ENCODE data around the gene ZDHHC11B. TPM values are rescaled to one million over a fixed set of nuclear protein-coding genes. Genes with fewer than 3 reads are reported as not detected.
"Not testable (repeated sequence)": the region's sequence is repeated elsewhere in the genome, so short reads cannot be mapped to it uniquely, and the experiment has no call there.

ZDHHC11B gene
- total and polyA plus RNA-seq, 7 experiments from 2014 or later = 0.13 to 5.5 (median 1.2) TPM; not detected in 2

DNA sequence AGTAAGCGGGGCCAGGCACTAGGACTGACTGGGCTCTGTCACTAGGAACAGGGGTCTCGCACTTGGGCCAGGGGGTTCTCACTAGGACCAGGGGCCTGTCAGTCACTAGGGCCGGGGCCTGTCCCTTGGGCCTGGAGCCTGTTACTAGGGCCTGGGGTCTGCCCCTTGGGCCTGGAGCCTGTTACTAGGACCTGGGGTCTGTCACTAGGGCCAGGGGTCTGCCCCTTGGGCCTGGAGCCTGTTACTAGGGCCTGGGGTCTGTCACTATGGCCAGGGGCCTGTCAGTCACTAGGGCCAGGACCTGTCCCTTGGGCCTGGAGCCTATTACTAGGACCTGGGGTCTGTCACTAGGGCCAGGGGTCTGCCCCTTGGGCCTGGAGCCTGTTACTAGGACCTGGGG lies 102.3 kb downstream of the ZDHHC11B start:
- H3K4me1 ChIP-seq (ENCODE audit: control insufficient read depth in 2 of 2, insufficient read depth in 2 of 2, low read length in 2 of 2); H3K4me1 Mint-ChIP-seq; H3K27ac ChIP-seq (ENCODE audit: low read depth, low read length); ATAC-seq; H3K27ac Mint-ChIP-seq; H3K9me3 ChIP-seq (ENCODE audit: control insufficient read depth in 2 of 3, low read length in 3 of 3); H3K27me3 Mint-ChIP-seq; H3K36me3 ChIP-seq (ENCODE audit: control insufficient read depth in 2 of 3, insufficient read depth in 3 of 3, low read length in 3 of 3); CTCF ChIA-PET; H3K4me3 Mint-ChIP-seq; H3K9me3 Mint-ChIP-seq; intact Hi-C loops (cut with micrococcal nuclease); H3K27me3 ChIP-seq (ENCODE audit: control insufficient read depth in 2 of 2, insufficient read depth in 2 of 2, low read length in 2 of 2); H3K4me3 ChIP-seq (ENCODE audit: low read length); POLR2A ChIA-PET; H3K36me3 Mint-ChIP-seq: not testable (repeated sequence)
- DNase-seq = peak in 1 of 9 donors; percentile 12

DNA sequence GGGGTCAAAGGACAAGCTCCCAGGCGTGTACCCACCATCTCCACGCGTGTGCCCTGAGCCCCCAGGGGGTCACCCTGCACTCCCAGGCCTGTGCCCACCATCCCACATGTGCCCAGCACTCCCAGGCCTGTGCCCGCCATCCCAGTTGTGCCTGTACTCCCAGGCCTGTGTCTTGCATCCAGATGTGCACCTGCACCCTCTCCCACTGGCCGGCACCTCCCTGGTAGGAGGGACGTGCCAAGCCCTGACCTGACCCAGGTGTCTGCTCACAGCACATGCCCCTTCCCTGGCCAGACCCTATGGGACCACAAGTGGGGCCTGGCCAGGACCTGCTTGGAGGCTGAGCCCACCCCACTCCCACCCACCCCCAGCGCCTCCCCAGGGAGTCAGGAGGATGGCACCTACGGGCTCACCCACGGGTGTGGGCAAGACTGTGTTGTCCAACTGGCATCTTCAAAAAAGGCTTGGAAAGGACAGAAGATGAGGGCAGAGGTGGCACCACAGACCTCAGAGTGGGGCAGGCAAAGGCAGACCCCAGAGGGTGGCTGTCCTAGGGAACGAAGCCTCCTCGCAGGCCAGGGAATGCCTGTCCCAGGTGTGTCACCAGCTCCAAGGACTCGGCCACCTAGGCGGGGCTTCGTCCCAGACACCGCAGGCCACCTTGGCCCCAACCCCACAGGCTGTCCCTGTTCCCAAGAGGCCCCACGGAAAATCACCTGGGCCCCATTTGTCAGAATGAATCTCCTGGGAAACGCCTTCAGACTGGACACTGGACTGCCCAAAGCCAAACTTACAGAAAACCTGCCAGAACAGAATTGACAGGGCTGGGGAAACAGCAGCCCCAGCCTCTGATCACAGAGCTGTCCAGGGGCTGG lies 103.0 kb downstream of the ZDHHC11B start:
- intact Hi-C loops (cut with micrococcal nuclease); H3K4me3 Mint-ChIP-seq; H3K4me1 ChIP-seq (ENCODE audit: control insufficient read depth in 2 of 2, insufficient read depth in 2 of 2, low read length in 2 of 2); ATAC-seq; H3K9me3 Mint-ChIP-seq; H3K27me3 Mint-ChIP-seq; H3K27ac Mint-ChIP-seq; H3K36me3 Mint-ChIP-seq; H3K27me3 ChIP-seq (ENCODE audit: control insufficient read depth in 2 of 2, insufficient read depth in 2 of 2, low read length in 2 of 2); H3K9me3 ChIP-seq (ENCODE audit: control insufficient read depth in 2 of 3, low read length in 3 of 3); H3K36me3 ChIP-seq (ENCODE audit: control insufficient read depth in 2 of 3, insufficient read depth in 3 of 3, low read length in 3 of 3); H3K4me1 Mint-ChIP-seq; H3K27ac ChIP-seq (ENCODE audit: low read depth, low read length); CTCF ChIA-PET; POLR2A ChIA-PET; H3K4me3 ChIP-seq (ENCODE audit: low read length): not testable (repeated sequence)
- peak in 1 of 9 donors; percentile 13 for DNase-seq

DNA sequence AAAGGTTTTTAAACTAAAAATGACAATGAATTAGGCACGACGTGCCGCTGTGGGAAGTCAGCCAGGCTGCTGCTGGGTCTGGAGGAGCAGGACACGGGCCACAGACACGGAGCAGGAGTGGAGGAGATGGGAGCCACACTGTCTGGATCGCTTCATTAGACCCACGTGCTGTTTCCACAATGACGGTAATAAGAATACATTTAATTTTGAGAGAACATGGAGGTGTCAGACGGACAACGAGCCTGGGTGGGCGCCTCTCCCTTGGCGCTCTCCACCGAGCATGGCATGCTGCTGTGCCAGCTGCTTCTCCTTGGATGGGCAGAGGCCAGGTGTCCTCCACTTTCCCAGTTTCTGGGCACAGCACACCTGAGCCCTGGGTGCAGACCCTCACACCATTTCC lies 103.7 kb downstream of the ZDHHC11B start:
- intact Hi-C loops (cut with micrococcal nuclease); H3K9me3 ChIP-seq (ENCODE audit: control insufficient read depth in 2 of 3, low read length in 3 of 3); H3K36me3 Mint-ChIP-seq; H3K36me3 ChIP-seq (ENCODE audit: control insufficient read depth in 2 of 3, insufficient read depth in 3 of 3, low read length in 3 of 3); H3K27me3 ChIP-seq (ENCODE audit: control insufficient read depth in 2 of 2, insufficient read depth in 2 of 2, low read length in 2 of 2); H3K9me3 Mint-ChIP-seq; DNase-seq; H3K4me1 Mint-ChIP-seq; H3K4me3 Mint-ChIP-seq; H3K4me1 ChIP-seq (ENCODE audit: control insufficient read depth in 2 of 2, insufficient read depth in 2 of 2, low read length in 2 of 2); H3K4me3 ChIP-seq (ENCODE audit: low read length); POLR2A ChIA-PET; ATAC-seq; H3K27ac ChIP-seq (ENCODE audit: low read depth, low read length); H3K27ac Mint-ChIP-seq; CTCF ChIA-PET: not testable (repeated sequence)
- peaks cover 0 to 14% (median 7%) of the 10 kb centered on the region in 5 donors for H3K27me3 Mint-ChIP-seq

DNA sequence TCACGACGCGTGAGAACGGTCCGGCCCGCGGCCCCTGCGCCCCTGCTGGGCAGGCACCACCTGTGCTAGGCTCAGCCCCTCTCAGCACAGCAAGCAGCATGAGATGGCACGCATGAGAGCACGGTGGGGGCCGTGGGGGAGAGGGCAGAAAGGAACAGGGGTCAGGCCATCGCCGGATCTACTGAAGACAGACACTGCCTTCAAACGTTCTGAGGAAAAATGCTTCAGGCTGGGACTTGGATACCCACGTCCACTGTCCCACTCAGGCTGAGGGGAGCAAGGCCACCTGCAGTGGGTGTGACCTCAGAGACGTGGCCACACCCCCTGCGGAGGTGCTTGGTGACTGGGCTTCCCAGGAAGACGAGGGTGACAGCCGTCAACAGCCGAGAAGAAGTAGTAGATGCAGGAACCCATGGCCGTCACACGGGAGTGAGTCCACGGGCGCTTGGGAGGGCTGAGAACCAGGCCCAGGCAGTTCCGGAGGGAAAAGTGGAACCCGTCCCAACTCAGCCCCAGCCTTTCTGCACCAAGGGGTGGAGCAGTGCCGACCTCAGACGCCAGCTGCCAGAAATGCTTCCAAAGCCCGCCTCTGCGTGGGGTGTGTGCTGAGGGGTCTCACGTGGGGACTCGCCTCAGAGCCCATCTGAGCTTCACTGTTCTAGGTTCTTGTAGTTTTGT lies 104.3 kb downstream of the ZDHHC11B start:
- H3K27me3 ChIP-seq (ENCODE audit: control insufficient read depth in 2 of 2, insufficient read depth in 2 of 2, low read length in 2 of 2); H3K9me3 ChIP-seq (ENCODE audit: control insufficient read depth in 2 of 3, low read length in 3 of 3); H3K9me3 Mint-ChIP-seq; H3K36me3 Mint-ChIP-seq; intact Hi-C loops (cut with micrococcal nuclease); H3K4me1 Mint-ChIP-seq; POLR2A ChIA-PET; H3K4me3 ChIP-seq (ENCODE audit: low read length); DNase-seq; H3K4me3 Mint-ChIP-seq; ATAC-seq; H3K36me3 ChIP-seq (ENCODE audit: control insufficient read depth in 2 of 3, insufficient read depth in 3 of 3, low read length in 3 of 3); CTCF ChIA-PET; H3K27ac Mint-ChIP-seq; H3K4me1 ChIP-seq (ENCODE audit: control insufficient read depth in 2 of 2, insufficient read depth in 2 of 2, low read length in 2 of 2); H3K27ac ChIP-seq (ENCODE audit: low read depth, low read length): not testable (repeated sequence)
- peaks cover 0 to 11% (median 7%) of the 10 kb centered on the region in 5 donors for H3K27me3 Mint-ChIP-seq

DNA sequence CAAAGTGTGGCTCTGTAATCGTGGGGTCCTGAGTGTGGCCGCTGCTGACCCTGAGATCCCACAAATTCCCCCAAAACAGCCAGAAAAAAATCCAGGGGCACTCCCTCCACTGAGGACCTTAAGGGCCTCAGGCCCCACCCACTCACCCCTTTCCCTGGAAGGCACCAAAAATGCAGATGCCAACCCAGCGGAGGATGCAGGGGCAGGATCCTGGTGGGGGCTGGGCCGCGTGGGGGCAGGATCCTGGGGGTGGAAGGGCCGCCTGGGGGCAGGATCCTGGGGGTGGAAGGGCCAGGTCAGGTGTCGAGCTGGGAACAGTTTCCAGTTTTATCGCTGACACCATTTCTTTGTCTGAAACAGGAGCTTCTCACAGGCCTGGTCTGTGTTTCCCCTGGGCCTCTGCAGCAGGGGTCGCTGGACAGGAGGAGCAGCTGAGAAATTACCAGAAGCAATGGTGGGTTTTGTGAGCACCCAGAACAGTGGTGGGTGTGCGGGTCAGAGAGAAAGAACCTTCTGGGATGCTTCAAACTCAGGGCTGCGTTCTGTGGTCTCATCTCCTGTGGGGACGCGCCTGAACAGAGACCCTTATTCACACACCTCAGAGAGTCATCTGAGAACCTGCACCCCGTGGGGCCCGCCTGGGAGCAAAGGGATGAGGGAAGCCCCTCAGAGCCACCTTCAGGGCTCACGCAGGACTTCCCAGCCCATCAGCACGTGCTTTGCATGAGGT lies 105.2 kb downstream of the ZDHHC11B start:
- H3K27ac Mint-ChIP-seq; H3K27me3 ChIP-seq (ENCODE audit: control insufficient read depth in 2 of 2, insufficient read depth in 2 of 2, low read length in 2 of 2); CTCF ChIA-PET; H3K9me3 Mint-ChIP-seq; H3K36me3 ChIP-seq (ENCODE audit: control insufficient read depth in 2 of 3, insufficient read depth in 3 of 3, low read length in 3 of 3); H3K4me3 Mint-ChIP-seq; ATAC-seq; H3K36me3 Mint-ChIP-seq; H3K27ac ChIP-seq (ENCODE audit: low read depth, low read length); H3K9me3 ChIP-seq (ENCODE audit: control insufficient read depth in 2 of 3, low read length in 3 of 3); intact Hi-C loops (cut with micrococcal nuclease); H3K4me1 Mint-ChIP-seq; H3K4me1 ChIP-seq (ENCODE audit: control insufficient read depth in 2 of 2, insufficient read depth in 2 of 2, low read length in 2 of 2); H3K4me3 ChIP-seq (ENCODE audit: low read length): not testable (repeated sequence)
- peak in 1 of 9 donors; percentile 18 for DNase-seq
- POLR2A ChIA-PET = interaction anchor here (0.6 kb wide), 1 partner anchor 601 kb away, joined by 3 read pairs; no protein-coding TSS in a partner anchor
- H3K27me3 Mint-ChIP-seq = peaks cover 0 to 11% (median 7%) of the 10 kb centered on the region in 5 donors

DNA sequence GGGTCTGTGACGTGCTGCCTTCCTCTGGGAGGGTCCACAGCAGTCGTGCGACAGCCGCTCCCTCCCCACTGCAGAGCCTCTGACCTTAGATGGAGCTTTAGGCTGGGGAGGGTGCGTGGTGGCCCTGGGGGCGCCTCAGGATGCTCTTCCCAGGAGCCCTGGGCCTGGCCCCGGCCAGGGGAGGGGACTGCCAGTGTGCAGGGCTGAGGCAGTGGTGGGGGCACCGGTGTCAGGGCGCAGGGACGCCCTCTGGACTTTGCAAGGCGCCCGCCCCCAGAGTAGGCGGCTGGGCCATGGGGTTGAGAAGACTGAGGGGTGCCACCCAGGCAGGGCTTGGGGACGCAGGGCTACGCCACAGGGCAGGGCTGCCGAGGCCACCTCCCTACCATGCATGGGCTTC lies 106.0 kb downstream of the ZDHHC11B start:
- H3K9me3 ChIP-seq (ENCODE audit: control insufficient read depth in 2 of 3, low read length in 3 of 3); H3K27ac ChIP-seq (ENCODE audit: low read depth, low read length); intact Hi-C loops (cut with micrococcal nuclease); H3K27ac Mint-ChIP-seq; POLR2A ChIA-PET; H3K27me3 ChIP-seq (ENCODE audit: control insufficient read depth in 2 of 2, insufficient read depth in 2 of 2, low read length in 2 of 2); H3K9me3 Mint-ChIP-seq; H3K4me1 Mint-ChIP-seq; CTCF ChIA-PET; ATAC-seq; H3K36me3 Mint-ChIP-seq; H3K4me3 ChIP-seq (ENCODE audit: low read length); DNase-seq; H3K4me1 ChIP-seq (ENCODE audit: control insufficient read depth in 2 of 2, insufficient read depth in 2 of 2, low read length in 2 of 2); H3K36me3 ChIP-seq (ENCODE audit: control insufficient read depth in 2 of 3, insufficient read depth in 3 of 3, low read length in 3 of 3); H3K4me3 Mint-ChIP-seq: not testable (repeated sequence)
- peaks cover 0 to 11% (median 7%) of the 10 kb centered on the region in 5 donors for H3K27me3 Mint-ChIP-seq

All from naive thymus-derived CD4-positive, alpha-beta T cell (primary cell).